HS-27A (cell line): ENCODE measurements around the gene SPINK13.
"Not testable (repeated sequence)": the region's sequence is repeated elsewhere in the genome, so short reads cannot be mapped to it uniquely, and the experiment has no call there.

Source experiments
- DNase-seq: peaks from one replicate; pipeline ENCODE4 v3.0.0-alpha.2; 2012; ENCODE audit warnings: low read depth, missing footprints

The SPINK13 gene, protein sequence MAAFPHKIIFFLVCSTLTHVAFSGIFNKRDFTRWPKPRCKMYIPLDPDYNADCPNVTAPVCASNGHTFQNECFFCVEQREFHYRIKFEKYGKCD

DNA sequence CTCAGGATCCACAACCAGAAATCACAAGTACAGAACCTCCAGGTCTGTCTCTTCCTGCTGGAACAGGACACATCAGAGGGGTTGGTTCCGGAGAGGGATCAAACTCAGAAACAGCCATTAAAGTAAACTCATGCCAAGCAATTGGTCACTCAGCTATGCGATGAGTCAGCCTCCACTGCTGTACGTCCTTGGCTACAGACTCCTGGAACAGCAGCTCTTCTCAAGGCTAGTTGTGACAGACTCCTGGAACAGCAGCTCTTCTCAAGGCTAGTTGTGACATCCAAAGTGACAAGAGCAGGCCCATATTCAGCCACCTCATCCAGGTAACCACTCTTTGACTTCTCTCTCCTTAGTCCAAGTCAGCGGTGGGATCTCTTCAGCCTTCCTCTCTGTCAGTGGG, at the start of gene SPINK13:
Gene SPINK13 (plus strand): TSS at position 229 of the 400 bp plus-strand sequence. CDS start 1,279 bp downstream, outside the sequence.
- peak; percentile 4 for DNase-seq

DNA sequence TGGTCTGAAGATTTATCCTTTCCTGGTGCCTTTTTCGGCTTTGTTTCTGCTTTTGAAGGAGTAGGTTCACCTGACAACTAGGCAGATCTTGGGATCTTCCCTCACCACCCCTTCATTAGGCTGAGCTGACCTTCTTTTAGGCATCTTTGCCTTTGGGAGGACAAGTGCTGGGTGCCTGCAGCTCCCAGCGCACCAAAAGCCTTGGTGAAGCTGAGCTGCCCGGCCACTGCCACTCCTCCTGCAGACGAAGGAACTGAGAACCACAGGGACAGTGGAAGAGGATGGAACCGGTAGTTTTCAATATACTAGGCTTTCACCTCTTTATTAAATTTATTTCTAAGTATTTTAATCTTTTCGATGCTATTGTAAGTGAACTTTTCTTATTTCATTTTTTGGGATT, 47.1 kb upstream of the SPINK13 start:
- no peak for DNase-seq

DNA sequence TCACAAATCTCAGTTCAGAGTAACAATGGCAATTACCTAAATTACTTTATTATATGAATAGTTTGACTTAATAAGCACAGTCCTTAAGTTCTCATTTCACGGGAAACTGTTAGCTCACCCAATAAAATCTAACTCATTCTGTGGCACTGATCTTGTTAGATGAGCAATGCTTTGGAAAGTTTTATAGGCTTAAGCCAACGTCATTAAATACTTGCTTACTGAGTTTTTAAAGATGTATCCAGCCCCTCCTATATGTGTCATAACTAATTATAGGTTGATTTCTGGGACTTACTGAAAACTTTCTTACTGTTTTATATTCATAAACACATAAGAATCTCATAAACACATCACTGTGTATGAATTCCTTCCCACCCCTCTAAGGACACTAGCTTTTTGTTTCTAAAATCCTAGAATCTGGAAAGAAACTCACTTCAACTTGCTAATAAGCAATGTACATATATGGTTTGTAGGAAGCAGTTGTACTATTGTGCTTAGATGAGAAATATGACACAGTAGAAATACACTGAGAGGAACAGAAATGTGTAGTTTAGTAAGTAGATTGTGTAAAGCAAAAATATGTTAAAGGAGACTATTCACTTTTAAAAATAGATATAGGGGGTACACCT, 44.4 kb upstream of the SPINK13 start:
- DNase-seq = no peak

DNA sequence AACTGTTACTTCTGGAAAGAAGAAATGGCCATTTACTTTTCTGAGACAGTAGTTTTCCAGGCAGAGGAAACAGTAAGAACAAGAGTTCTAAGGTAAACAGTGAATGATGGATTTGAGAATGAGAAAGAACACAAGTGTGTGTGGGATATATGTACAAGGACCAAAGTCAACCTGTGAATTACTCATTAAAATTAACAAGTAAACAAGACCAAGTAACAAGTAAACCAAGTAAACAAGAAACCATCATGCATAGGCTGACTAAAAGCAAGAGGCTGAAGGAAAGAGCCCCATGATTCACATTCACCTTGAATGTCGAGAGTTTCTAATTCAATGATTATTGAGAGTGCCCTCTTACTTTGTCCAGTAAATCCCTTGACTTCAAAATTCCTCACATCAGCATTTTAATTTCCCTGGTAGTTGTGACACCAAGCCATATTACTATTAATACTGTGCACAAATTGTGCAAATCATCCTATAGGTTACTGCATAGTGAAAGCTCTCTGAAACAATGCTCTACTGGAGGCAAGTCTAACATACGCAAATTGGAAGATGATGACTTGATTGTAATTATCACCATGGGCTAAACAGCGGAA, 40.1 kb upstream of the SPINK13 start:
- DNase-seq = no peak

DNA sequence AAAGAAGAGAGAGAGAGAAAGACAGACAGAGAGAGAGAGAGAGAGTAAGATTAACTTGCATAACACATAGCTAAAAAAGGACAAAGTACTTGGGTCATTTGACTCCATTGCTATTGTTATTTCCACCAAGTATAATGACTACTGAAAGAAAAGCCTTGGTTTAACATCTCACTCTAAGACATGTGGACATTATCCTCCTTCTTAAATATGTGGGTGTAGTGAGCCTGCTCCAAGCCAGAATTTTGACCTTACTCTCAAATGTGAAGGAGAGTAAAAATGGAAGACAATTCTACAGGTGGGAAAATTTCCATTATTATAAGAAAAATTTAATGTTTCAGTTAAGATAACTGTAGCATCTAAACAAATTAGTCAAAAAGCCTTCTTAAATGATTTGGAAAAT, 38.8 kb upstream of the SPINK13 start:
- no peak for DNase-seq

DNA sequence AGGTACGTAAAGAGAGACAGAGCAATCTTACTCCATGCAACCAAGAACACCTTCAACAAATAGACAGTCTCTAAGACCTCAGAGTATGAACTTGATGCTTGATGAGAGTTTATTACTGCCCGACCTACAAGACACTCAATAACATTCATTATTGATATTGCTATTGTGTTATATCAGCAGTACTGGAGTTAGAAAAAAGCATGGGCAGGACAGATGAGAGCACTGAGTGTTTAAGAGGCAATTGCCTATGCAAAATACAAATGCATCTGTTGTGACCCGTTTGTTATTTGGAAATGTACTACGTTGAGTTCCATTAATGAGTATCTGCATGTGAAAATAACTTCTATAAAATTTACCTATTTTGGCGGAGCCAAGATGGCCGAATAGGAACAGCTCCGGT, 38.4 kb upstream of the SPINK13 start:
- DNase-seq = no peak

DNA sequence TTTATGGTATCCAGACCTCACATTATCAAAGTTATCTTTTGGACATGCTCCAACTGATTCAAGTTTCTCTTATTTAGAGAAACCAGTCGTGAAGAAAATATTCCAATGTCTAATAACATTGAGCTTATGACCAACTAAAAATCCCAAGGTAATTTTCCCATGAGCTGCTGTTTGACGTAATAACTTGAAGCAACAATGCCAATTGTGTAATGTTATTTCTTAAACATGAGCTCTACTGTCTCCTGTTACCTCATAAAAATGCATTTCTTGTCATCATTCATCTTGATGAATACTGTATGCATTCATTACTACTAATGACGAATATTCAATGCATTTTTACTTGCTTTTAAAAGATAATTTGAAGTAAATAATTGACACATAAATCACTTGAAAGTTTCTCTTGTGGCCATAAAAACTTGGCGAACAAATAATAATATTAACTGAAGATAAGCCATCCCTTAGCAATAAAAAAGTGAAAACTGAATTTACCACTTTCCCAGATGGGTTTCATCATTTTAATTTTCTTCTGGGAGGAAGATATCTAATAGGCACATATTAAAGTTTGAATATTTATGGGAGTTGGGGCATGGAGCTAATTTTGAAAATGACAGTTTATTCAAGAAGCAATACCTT, 30.7 kb upstream of the SPINK13 start:
- DNase-seq = no peak

DNA sequence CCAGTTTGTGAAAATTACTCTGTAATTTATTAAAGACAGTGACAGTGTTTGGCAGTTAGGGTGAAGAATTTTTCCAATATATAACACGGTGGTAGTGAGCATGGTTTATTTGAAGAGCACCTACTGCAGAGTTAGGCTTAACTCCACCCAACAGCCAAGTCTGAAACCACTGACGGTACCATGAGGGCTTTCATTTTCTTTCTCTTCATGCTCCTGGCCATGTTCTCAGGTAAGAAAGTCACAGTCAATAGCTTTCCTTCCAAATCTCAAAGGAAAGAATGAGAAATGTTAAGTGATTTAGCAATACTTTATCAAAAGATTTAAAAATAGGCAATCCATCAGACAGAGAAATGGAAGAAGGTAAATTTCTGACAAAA, 30.2 kb upstream of the SPINK13 start, which contains the start of gene MARCOL:
Gene MARCOL (plus strand): TSS at position 108 of the 377 bp plus-strand sequence. CDS start 73 bp downstream, at position 181.
- DNase-seq = no peak

DNA sequence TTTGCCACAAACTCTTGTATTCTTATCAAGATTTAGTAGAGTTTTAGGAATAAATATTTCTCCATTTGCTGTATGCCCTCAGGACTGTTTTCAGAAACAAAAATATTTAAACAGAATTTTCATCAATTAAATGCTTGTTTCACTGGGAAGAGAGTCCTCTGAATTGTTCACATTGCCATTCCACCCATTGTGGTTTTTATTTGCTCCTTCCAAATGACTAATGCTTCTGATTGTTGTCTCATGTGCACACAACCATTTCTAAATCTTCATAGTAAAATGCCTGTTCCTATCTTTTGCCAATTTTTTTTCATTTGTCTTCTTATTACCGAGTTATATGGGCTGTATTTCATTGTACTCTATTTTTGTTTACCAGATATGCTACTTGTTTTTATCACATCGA, 19.7 kb upstream of the SPINK13 start:
- no peak for DNase-seq

DNA sequence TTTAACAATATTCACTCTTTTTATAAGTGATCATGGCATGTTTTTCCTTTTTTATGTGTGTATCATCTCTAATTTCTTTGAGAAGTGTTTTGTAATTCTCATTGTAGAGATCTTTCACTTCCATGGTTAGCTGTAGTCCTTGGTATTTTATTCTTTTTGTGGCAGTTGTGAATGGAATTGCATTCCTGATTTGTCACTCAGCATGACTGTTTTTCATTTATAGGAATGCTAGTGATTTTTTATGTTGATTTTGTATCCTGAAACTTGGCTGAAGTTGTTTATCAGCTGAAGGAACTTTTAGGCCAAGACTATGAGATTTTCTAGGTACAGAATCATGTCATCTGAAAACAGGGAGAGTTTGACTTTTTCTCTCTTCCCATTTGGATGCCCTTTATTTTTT, 13.1 kb upstream of the SPINK13 start:
- DNase-seq = no peak

DNA sequence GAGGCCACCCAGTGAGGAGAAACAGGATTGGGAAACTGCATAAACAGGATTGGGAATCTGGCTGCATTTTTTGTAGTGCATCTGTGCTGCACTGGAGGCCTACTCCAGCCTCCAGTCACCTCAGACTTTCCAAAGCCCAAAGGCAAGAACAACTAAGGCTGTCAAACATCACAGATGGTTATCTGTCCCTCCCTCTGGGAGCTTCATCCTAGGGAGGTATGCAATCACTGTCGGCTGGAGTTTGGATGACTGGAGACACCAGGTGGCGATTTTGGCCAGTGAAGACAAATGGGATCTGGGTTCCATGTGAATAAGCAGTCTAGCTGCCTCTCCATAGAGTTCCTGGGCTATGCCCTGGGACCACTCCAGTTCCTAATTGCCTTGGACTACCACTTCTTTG, 9.3 kb upstream of the SPINK13 start:
- DNase-seq = no peak

DNA sequence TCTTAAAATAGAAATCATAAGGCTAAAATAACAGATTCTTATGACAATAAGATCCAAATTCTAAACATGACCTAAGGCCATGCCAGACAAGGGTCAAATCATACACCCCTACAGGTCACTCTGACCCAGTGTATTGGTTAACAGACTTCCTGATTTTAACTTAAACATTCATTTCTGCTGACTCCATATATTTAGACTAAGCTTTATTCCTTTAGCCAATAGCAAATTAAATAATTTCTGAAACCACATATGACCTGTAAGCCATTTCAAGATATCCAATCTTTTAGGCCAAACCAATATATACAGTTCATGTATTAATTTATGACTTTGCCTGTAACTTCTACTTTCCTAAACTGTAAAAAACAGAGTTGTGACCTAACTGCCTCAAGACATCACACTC, 7.4 kb upstream of the SPINK13 start:
- no peak for DNase-seq

DNA sequence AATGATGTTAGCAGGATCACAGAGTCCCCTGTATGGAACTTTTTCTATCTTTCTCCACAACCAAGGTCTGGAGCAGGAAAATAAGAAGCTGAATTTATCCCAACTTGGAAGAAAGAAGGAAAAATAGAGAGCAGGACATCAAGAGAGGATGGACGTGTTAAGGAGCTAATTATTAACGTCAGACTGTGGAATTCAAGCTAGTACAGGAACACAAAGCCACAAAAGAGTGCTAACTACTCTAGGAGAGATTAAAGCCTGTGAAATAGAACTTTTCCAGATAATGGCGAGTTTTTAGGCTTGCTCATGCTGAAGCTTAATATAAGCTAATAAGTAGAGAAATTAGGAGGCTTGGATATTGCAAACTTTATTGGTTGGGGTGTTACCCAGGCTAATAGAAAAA, 632 bp upstream of the SPINK13 start:
- DNase-seq = no peak

DNA sequence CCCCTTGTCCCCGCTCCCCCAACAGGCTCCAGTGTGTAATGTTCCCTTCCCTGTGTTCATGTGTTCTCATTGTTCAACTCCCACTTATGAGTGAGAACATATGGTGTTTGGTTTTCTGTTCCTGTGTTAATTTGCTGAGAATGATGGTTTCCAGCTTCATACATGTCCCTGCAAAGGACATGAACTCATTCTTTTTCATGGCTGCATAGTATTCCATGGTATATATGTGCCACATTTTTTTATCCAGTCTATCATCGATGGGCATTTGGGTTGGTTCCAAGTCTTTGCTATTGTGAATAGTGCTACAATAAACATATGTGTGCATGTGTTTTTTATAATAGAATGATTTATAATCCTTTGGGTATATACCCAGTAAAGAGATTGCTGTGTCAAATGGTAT, 6.5 kb downstream of the SPINK13 start:
- DNase-seq = not testable (repeated sequence)

DNA sequence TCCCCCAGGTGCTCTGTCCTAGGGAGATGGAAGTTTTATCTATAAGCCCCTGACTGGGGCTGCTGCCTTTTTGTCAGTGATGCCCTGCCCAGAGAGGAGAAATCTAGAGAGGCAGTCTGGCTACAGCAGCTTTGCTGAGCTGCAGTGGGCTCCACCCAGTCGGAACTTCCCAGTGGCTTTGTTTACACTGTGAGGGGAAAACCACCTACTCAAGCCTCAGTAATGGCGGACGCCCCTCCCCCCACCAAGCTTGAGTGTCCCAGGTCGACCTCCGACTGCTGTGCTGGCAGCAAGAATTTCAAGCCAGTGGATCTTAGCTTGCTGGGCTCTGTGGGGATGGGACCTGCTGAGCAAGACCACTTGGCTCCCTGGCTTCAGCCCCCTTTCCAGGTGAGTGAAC, 12.3 kb downstream of the SPINK13 start:
- DNase-seq = not testable (repeated sequence)

DNA sequence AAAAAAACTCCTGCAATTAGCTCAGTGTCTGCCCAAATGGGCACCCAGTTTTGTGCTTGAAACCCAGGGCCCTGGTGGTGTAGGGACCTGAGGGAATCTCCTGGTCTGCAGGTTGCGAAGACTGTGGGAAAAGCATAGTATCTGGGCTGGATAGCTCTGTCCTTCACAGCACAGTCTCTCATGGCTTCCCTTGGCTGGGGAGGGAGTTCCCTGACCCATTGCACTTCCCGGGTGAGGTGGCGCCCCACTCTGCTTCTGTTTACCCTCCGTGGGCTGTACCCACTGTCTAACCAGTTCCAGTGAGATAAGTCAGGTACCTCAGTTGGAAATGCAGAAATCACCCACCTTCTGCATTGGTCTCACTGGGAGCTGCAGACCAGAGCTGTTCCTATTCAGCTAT, 12.7 kb downstream of the SPINK13 start:
- not testable (repeated sequence) for DNase-seq

DNA sequence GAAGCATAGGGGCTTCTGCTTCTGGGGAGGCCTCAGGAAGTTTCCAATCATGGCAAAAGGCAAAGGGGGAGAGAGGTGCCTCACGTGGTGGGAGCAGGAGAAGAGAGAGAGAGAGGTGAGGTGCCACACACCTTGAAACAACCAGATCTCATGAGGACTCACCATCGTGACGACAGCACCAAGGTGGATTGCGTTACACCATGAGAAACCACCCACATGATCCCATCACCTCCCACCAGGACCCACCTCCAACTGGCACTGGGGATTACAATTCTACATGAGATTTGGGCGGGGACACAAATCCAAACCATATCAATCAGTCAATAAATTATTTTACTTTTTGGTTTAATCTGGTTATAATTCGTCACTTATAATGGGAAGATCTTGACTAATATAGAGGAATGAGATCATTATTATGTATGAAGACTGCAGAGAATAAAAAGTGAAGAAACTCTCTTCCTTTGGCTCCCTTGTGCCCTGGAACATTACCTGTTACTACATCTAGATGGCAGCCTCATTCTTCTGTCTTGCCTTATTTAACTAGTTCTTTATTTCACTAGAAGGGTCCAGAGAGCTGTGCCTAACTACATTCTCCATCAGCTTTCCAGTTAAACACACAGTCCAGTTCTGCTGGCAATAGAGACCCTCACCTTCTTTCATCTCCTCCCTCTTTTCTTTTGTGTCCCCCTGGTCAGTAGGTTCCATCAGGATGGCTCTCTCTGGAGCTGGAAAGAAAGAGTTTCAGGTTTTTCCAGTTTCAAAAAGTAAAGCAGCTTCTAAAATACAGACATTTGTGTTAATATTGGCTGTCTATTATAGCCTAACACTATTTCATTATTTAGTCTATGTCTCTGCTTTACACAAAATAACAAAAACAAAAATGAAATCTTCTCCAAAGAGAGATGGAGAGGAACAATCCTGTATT, 21.9 kb downstream of the SPINK13 start:
- no peak for DNase-seq

DNA sequence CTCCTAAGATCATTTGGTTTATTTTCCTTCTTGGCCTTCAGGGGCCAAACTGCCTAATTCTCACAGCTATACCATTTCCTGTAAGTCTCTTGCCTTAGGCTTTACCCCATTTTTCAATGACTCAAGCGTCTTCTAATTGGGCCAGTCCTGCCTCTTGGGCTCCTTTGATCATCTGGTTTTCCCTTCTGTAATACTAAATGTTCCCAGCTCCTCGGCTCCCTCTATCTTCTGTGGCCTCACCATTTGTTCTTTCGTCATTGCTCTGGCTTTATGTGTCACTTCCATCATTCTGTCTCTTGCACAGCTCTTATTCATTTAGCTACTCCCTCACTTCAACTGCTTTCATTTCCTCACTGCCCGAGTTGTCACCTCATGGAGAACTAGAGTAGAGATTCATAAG, 29.1 kb downstream of the SPINK13 start:
- DNase-seq = no peak

DNA sequence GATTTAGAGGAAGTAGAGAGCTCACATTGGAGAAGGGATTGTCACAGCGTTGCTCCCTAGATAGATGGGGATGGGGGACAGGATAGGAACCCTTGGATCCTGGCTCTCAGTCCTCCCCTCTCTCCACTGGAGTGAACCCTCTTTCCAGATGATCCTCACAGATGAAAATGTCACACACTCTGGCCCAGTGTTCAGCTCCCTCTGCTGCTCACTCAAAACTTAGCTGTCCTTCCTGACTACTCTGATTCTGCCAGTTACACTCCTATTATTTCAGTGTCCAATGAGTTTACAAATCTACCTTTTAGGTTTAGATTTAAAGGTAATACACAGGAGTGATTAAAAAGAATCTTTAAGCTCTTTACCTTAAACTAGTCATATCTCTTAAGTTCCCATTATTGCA, 37.9 kb downstream of the SPINK13 start:
- DNase-seq = no peak

DNA sequence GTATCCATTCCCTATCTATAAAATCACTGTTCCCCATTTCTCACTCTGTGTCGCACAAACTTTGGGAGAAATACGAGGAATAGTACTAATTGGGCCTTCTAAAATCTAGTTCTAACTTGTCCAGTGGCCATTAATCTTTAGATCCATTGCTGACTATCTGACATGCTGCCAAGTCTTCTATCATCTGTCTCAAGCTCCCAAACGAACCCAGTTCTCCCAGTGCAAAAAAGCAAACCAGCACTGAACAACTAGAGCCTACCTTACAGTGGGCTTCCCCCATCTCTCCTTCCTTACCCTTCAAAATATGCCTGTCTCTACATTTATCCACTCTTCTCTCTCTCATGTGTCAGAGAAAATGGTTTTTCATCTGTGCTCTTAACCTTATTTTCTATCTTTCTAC, 40.4 kb downstream of the SPINK13 start:
- DNase-seq = no peak

DNA sequence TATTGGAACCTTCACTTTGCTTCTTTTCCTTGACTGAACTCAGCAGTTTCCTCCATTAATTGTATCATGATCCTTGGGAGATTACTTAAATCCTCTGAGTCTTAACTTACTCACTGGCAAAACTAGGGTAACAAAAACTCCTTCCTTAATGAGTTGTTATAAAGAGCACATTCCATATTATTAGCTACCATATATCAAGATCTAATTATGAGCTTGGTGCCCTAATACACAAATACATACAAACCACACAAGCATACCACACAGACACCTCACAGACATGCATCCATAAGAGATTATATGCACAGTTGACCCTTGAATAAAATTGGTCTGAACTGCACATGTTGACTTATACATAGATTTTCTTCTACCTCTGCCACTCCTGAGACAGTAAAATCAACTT, 41.2 kb downstream of the SPINK13 start:
- no peak for DNase-seq

DNA sequence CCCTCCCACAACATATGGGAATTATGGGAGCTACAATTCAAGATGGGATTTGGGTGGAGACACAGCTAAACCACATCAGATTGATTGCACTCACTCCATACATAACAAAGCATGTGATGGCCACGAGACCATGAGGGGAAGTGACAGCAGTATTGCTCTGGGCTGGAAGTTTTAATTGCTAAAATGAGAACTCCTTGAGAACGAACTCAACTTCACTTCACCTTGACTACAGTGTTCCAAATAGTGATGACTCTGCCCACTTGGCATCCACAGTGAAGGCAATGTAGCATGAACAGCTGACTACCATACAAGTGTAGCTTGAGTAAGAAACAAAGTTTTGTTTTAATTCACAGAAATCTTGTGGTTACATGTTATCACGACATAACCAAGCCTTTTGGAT, 42.9 kb downstream of the SPINK13 start:
- no peak for DNase-seq
